Measurements from ENCODE around the gene CD63.

GRCh38 chr12:55698241-55698955 lies 30.4 kb downstream of the CD63 start:
- TF ChIP-seq CTCF (IDR thresholded peaks at IDR 0.05): no peak
- TF ChIP-seq ATF1 (CRISPR knock-in tag; IDR thresholded peaks at IDR 0.05): no peak
- no peak for TF ChIP-seq AFF4 (CRISPR knock-in tag; IDR thresholded peaks at IDR 0.05; ENCODE audit: borderline replicate concordance)
- no peak for TF ChIP-seq FOXP4 (CRISPR knock-in tag; IDR thresholded peaks at IDR 0.05)
- no peak for TF ChIP-seq MAX (CRISPR knock-in tag; IDR thresholded peaks at IDR 0.05)
- TF ChIP-seq SOX15 (CRISPR knock-in tag; IDR thresholded peaks at IDR 0.05): no peak
- TF ChIP-seq ZNF121 (CRISPR knock-in tag; IDR thresholded peaks at IDR 0.05): no peak
- no peak for TF ChIP-seq SP1 (CRISPR knock-in tag; conservative IDR thresholded peaks at IDR 0.05)
- no peak for TF ChIP-seq FOXK1 (CRISPR knock-in tag; IDR thresholded peaks at IDR 0.05)
- TF ChIP-seq GRHL2 (CRISPR knock-in tag; IDR thresholded peaks at IDR 0.05; ENCODE audit: insufficient replicate concordance, severe bottlenecking): no peak
- TF ChIP-seq FOXJ3 (CRISPR knock-in tag; IDR thresholded peaks at IDR 0.05; ENCODE audit: borderline replicate concordance): no peak

Measured in WTC11 (cell line).